GM18519 (cell line): Measurements from ENCODE around the gene GLB1L3.

Experiments used
- ATAC-seq: cut with Tn5 transposase; IDR thresholded peaks from one replicate; pipeline ENCODE4 v1.9.1; 2021; ENCODE audit warnings: mild to moderate bottlenecking, moderate library complexity; ENCODE audit not compliant: unreplicated experiment, low FRiP score

The GLB1L3 gene

GRCh38 chr11:134275534-134276395 is at the start of gene GLB1L3:
Gene GLB1L3, plus strand, starts transcription at chr11:134276379. Its CDS starts 362 bp downstream, at chr11:134276741.
- peak; percentile 62 for ATAC-seq

GRCh38 chr11:134226806-134227325 is 49.3 kb upstream of the GLB1L3 start:
- no peak for ATAC-seq

GRCh38 chr11:134228625-134229024 is 47.6 kb upstream of the GLB1L3 start:
- ATAC-seq = peak; percentile 42

- ATAC-seq = no peak
Observed at GRCh38 chr11:134229126-134229790, 46.9 kb upstream of the GLB1L3 start.

- ATAC-seq = no peak
Observed at GRCh38 chr11:134230339-134230738, 45.8 kb upstream of the GLB1L3 start.

GRCh38 chr11:134231958-134232659 is 44.1 kb upstream of the GLB1L3 start:
- no peak for ATAC-seq

- ATAC-seq = no peak
Observed at GRCh38 chr11:134233729-134234179, 42.4 kb upstream of the GLB1L3 start.

- ATAC-seq = no peak
Observed at GRCh38 chr11:134235399-134235798, 40.8 kb upstream of the GLB1L3 start.

GRCh38 chr11:134236834-134237556 is 39.2 kb upstream of the GLB1L3 start:
- ATAC-seq = no peak

GRCh38 chr11:134237557-134237922 is 38.6 kb upstream of the GLB1L3 start:
- no peak for ATAC-seq

- no peak for ATAC-seq
Observed at GRCh38 chr11:134238956-134239355, 37.2 kb upstream of the GLB1L3 start.

GRCh38 chr11:134240592-134240991 is 35.6 kb upstream of the GLB1L3 start:
- ATAC-seq = no peak

GRCh38 chr11:134242376-134242775 is 33.8 kb upstream of the GLB1L3 start:
- no peak for ATAC-seq

GRCh38 chr11:134243913-134244312 is 32.3 kb upstream of the GLB1L3 start:
- ATAC-seq = no peak

- ATAC-seq = peak; percentile 75
Observed at GRCh38 chr11:134244593-134244992, 31.6 kb upstream of the GLB1L3 start.

GRCh38 chr11:134245434-134245833 is 30.7 kb upstream of the GLB1L3 start:
- no peak for ATAC-seq

GRCh38 chr11:134246100-134246499 is 30.1 kb upstream of the GLB1L3 start:
- no peak for ATAC-seq

GRCh38 chr11:134246678-134247077 is 29.5 kb upstream of the GLB1L3 start:
- no peak for ATAC-seq

GRCh38 chr11:134248910-134249480 is 27.2 kb upstream of the GLB1L3 start:
- no peak for ATAC-seq

GRCh38 chr11:134250246-134250645 is 25.9 kb upstream of the GLB1L3 start:
- no peak for ATAC-seq
